Neural cell (in vitro differentiated cells): ENCODE measurements around the gene TSPAN32. TPM values are rescaled to one million over a fixed set of nuclear protein-coding genes. Genes with fewer than 3 reads are reported as not detected.

Experiments
- H2AFZ ChIP-seq: fragments of 200-600, 300-800 bp; sonication (generic), shearing (Covaris generic); 2 replicates; pipeline ENCODE4 v1.6.0; 2014; ENCODE audit warnings: low read depth, mild to moderate bottlenecking, antibody characterized with exemption, low read length, moderate library complexity
- H3F3A ChIP-seq: fragments of 200-600 bp; shearing (Covaris generic); 2 replicates; pipeline ENCODE4 v1.6.1; 2016; ENCODE audit warnings: mild to moderate bottlenecking, moderate library complexity, mixed read lengths, antibody characterized with exemption, low read length; ENCODE audit not compliant: insufficient read depth, poor library complexity, severe bottlenecking
- H3K27ac ChIP-seq: fragments of 200-600, 300-800 bp; sonication (generic), shearing (Covaris generic); 2 replicates; pipeline ENCODE4 v1.5.1; 2014; ENCODE audit warnings: mild to moderate bottlenecking, low read length, moderate library complexity
- H3K27me3 ChIP-seq: fragments of 300-800, 200-600 bp; sonication (generic), shearing (Covaris generic); 2 replicates; pipeline ENCODE4 v1.6.0; 2014; ENCODE audit warnings: mild to moderate bottlenecking, low read depth, low read length, moderate library complexity; ENCODE audit not compliant: insufficient read depth
- H3K36me3 ChIP-seq: fragments of 300-800, 200-600 bp; sonication (generic), shearing (Covaris generic); 2 replicates; pipeline ENCODE4 v1.5.1; 2014; ENCODE audit warnings: mild to moderate bottlenecking, antibody characterized with exemption, low read length, moderate library complexity; ENCODE audit not compliant: insufficient read depth
- H3K4me2 ChIP-seq: fragments of 300-800, 200-600 bp; sonication (generic), shearing (Covaris generic); 2 replicates; pipeline ENCODE4 v1.6.0; 2014; ENCODE audit warnings: mild to moderate bottlenecking, low read length
- H3K4me3 ChIP-seq: fragments of 300-800, 200-600 bp; sonication (generic), shearing (Covaris generic); 2 replicates; pipeline ENCODE4 v1.5.1; 2014; ENCODE audit warnings: mild to moderate bottlenecking, low read length, moderate library complexity
- H3K79me2 ChIP-seq: fragments of 200-600 bp; shearing (Covaris generic); replicated peaks from 2 replicates; pipeline ENCODE4 v1.6.0; 2014; ENCODE audit warnings: mild to moderate bottlenecking, low read length, moderate library complexity; ENCODE audit not compliant: insufficient read depth
- H3K9ac ChIP-seq: fragments of 300-800, 200-600 bp; sonication (generic), shearing (Covaris generic); 2 replicates; pipeline ENCODE4 v1.6.1; 2016; ENCODE audit warnings: mild to moderate bottlenecking, low read length, mixed read lengths
- H3K9me2 ChIP-seq: fragments of 200-600 bp; shearing (Covaris generic); 2 replicates; pipeline ENCODE4 v1.6.1; 2016; ENCODE audit warnings: mild to moderate bottlenecking, low read length, mixed read lengths; ENCODE audit not compliant: insufficient read depth
- H3K9me3 ChIP-seq: fragments of 200-600, 300-800 bp; sonication (generic), shearing (Covaris generic); 2 replicates; pipeline ENCODE4 v1.6.1; 2016; ENCODE audit warnings: mild to moderate bottlenecking, mixed run types, low read length, moderate library complexity, mixed read lengths
- H4K20me1 ChIP-seq: fragments of 200-600 bp; shearing (Covaris generic); 2 replicates; pipeline ENCODE4 v1.6.1; 2016; ENCODE audit warnings: mild to moderate bottlenecking, mixed run types; ENCODE audit not compliant: insufficient read depth
- CTCF ChIP-seq: fragments of 450-650 bp; IDR thresholded peaks from 2 replicates; pipeline ENCODE4 v1.5.1; 2014; ENCODE audit warnings: antibody characterized with exemption, mild to moderate bottlenecking, moderate library complexity; ENCODE audit not compliant: poor library complexity, severe bottlenecking
- EP300 ChIP-seq: fragments of 450-650 bp; conservative IDR thresholded peaks from 2 replicates; pipeline ENCODE4 v1.6.1; 2014; ENCODE audit warnings: antibody characterized with exemption, mild to moderate bottlenecking, moderate library complexity; ENCODE audit not compliant: poor library complexity, severe bottlenecking
- EZH2 ChIP-seq: fragments of 200-600, 300-800 bp; shearing (Covaris generic), sonication (generic); IDR thresholded peaks from 2 replicates; pipeline ENCODE4 v1.6.1; 2014; ENCODE audit warnings: antibody characterized with exemption, low read length, borderline replicate concordance, mild to moderate bottlenecking; ENCODE audit not compliant: insufficient read depth, poor library complexity, severe bottlenecking
- MXI1 ChIP-seq: fragments of 450-650 bp; conservative IDR thresholded peaks from 2 replicates; pipeline ENCODE4 v1.6.1; 2014; ENCODE audit warnings: antibody characterized with exemption, mild to moderate bottlenecking; ENCODE audit not compliant: poor library complexity, severe bottlenecking
- POLR2AphosphoS5 ChIP-seq: IDR thresholded peaks from 2 replicates; pipeline ENCODE4 v1.6.1; 2012
- RAD21 ChIP-seq: fragments of 450-650 bp; conservative IDR thresholded peaks from 2 replicates; pipeline ENCODE4 v1.6.1; 2014; ENCODE audit warnings: antibody characterized with exemption, mild to moderate bottlenecking, moderate library complexity
- REST ChIP-seq: IDR thresholded peaks from 2 replicates; pipeline ENCODE4 v1.6.1; 2012; ENCODE audit warnings: borderline replicate concordance
- SMC3 ChIP-seq: fragments of 450-650 bp; conservative IDR thresholded peaks from 2 replicates; pipeline ENCODE4 v1.6.1; 2014; ENCODE audit warnings: antibody characterized with exemption, mild to moderate bottlenecking, moderate library complexity; ENCODE audit not compliant: poor library complexity
- TAF1 ChIP-seq: IDR thresholded peaks from 2 replicates; pipeline ENCODE4 v1.6.1; 2012; ENCODE audit warnings: low read depth
- polyA plus RNA-seq: library from polyadenylated mRNA; depleted of rRNA; stranded (reverse); fragments of >200 nt; gene quantifications from 2 replicates; pipeline ENCODE4 v1.2.3, GENCODE V29; 2014

TSPAN32 gene
- polyA plus RNA-seq, 1 donor from 2014 or later, result not detected

- Histone ChIP-seq H3K9me2 (no peaks in the 10 kb centered on the region), H2AFZ (no peak overlapping the region), H3K4me2 (no peak overlapping the region)
These were observed 2.8 kb downstream of the TSPAN32 start for GRCh38 chr11:2304506-2305139.

GRCh38 chr11:2305140-2305778 is 3.4 kb downstream of the TSPAN32 start:
- Histone ChIP-seq H4K20me1 (no peaks in the 10 kb centered on the region), H2AFZ (no peak overlapping the region), H3K36me3 (no peaks in the 10 kb centered on the region), H3K27ac (no peak overlapping the region), H3K27me3 (no peaks in the 10 kb centered on the region), H3K9ac (no peak overlapping the region), H3K9me2 (no peaks in the 10 kb centered on the region), H3F3A (no peaks in the 10 kb centered on the region), H3K79me2 (no peaks in the 10 kb centered on the region), H3K9me3 (no peaks in the 10 kb centered on the region), H3K4me3 (no peak overlapping the region), H3K4me2 (no peak overlapping the region)
- peak; percentile 23 for TF ChIP-seq CTCF
- no peak for TF ChIP-seq EZH2

More at GRCh38 chr11:2304506-2305139, 2.8 kb downstream of the TSPAN32 start:
- Histone ChIP-seq H3K9me3 (no peaks in the 10 kb centered on the region), H3K27me3 (no peaks in the 10 kb centered on the region), H4K20me1 (no peaks in the 10 kb centered on the region), H3K4me3 (no peak overlapping the region), H3K9ac (no peak overlapping the region), H3K79me2 (no peaks in the 10 kb centered on the region), H3K27ac (no peak overlapping the region), H3K36me3 (no peaks in the 10 kb centered on the region), H3F3A (no peaks in the 10 kb centered on the region)
- TF ChIP-seq CTCF (no peak), SMC3 (no peak), TAF1 (no peak)

- Histone ChIP-seq H3K9me2 (no peaks in the 10 kb centered on the region), H3K36me3 (no peaks in the 10 kb centered on the region), H4K20me1 (no peaks in the 10 kb centered on the region), H3K4me3 (no peak overlapping the region), H3K4me2 (no peak overlapping the region), H3K79me2 (no peaks in the 10 kb centered on the region), H2AFZ (no peak overlapping the region), H3F3A (no peaks in the 10 kb centered on the region), H3K27me3 (no peaks in the 10 kb centered on the region), H3K27ac (no peak overlapping the region), H3K9me3 (no peaks in the 10 kb centered on the region), H3K9ac (no peak overlapping the region)
- TF ChIP-seq RAD21, result no peak
- no peak for TF ChIP-seq REST
- no peak for TF ChIP-seq EP300
- no peak for TF ChIP-seq CTCF
- TF ChIP-seq EZH2, result no peak
- TF ChIP-seq MXI1, result no peak
- TF ChIP-seq POLR2AphosphoS5, result no peak
- TF ChIP-seq TAF1, result no peak
- no peak for TF ChIP-seq SMC3
These were observed 4.1 kb downstream of the TSPAN32 start for GRCh38 chr11:2305788-2306451.
